ENCODE measurements around the gene B3GALNT1.

GRCh38 chr3:161148832-161149475, 43.8 kb upstream of the B3GALNT1 start:
- TF ChIP-seq EZH2phosphoT487 (IDR thresholded peaks at IDR 0.05; ENCODE audit: low read depth, severe bottlenecking, unreplicated experiment): no peak
- no peak for TF ChIP-seq CTCF (IDR thresholded peaks at IDR 0.05; ENCODE audit: poor library complexity)
- TF ChIP-seq EZH2 (IDR thresholded peaks at IDR 0.05; ENCODE audit: borderline replicate concordance): no peak

Data from hepatocyte (in vitro differentiated cells).